ENCODE measurements around the gene KHDC4. TPM values are rescaled to one million over a fixed set of nuclear protein-coding genes. Genes with fewer than 3 reads are reported as not detected.
A peak's percentile ranks its signal among the peaks of the same experiment; 100 is the strongest.

Gene KHDC4
- total and polyA plus RNA-seq, 2 of the 13 experiments (the other 11 are each of a cell fraction or from before 2014, with no cell fraction given) = 33.5 to 92.0 TPM

DNA sequence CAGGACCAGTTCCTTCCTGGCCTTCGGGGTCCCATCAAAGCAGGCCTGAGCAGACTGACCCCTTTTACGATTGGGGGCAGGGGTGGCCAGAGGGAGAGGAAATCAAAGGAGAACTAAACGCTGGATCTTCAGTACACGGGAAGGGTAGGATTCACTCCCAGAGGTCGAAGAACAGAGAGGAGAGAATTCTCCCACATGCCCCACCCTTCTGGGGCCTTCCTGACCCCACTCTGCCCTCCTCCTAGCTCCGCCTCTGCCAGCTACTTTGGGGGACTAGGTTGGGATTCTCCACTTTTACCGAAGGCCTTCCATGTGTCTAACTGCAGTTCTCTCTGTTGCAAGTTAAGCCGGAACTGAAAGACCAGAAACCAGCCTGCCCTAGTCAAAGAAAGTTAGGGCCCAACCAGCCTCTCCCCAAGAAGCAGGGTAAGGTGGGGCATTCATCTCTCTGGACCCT is 44.8 kb upstream of the KHDC4 start (continued):
- TF ChIP-seq, protein P1, sequence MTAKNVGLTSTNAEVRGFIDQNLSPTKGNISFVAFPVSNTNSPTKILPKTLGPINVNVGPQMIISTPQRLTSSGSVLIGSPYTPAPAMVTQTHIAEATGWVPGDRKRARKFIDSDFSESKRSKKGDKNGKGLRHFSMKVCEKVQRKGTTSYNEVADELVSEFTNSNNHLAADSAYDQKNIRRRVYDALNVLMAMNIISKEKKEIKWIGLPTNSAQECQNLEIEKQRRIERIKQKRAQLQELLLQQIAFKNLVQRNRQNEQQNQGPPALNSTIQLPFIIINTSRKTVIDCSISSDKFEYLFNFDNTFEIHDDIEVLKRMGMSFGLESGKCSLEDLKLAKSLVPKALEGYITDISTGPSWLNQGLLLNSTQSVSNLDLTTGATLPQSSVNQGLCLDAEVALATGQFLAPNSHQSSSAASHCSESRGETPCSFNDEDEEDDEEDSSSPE (CRISPR knock-in tag; IDR thresholded peaks at IDR 0.05) = no peak
- TF ChIP-seq MEIS1 (CRISPR knock-in tag; IDR thresholded peaks at IDR 0.05; ENCODE audit: borderline replicate concordance) = no peak
- 0 out of 2 replicates have a peak, but pooled peaks have one; percentile 22 for TF ChIP-seq ARHGAP35 (CRISPR knock-in tag; IDR thresholded peaks at IDR 0.05; ENCODE audit: borderline replicate concordance)
- TF ChIP-seq KLF15 (CRISPR knock-in tag; IDR thresholded peaks at IDR 0.05; ENCODE audit: borderline replicate concordance) = no peak
- no peak for TF ChIP-seq FIP1L1 (IDR thresholded peaks at IDR 0.05; ENCODE audit: borderline replicate concordance, insufficient read depth, low read depth, low read length)
- no peak for TF ChIP-seq ZNF234 (CRISPR knock-in tag; conservative IDR thresholded peaks at IDR 0.05)
- TF ChIP-seq KLF12 (CRISPR knock-in tag; IDR thresholded peaks at IDR 0.05; ENCODE audit: borderline replicate concordance) = 0 out of 2 replicates have a peak, but pooled peaks have one; percentile 48
- TF ChIP-seq NFYC (CRISPR knock-in tag; IDR thresholded peaks at IDR 0.05) = no peak
- TF ChIP-seq, protein P2, sequence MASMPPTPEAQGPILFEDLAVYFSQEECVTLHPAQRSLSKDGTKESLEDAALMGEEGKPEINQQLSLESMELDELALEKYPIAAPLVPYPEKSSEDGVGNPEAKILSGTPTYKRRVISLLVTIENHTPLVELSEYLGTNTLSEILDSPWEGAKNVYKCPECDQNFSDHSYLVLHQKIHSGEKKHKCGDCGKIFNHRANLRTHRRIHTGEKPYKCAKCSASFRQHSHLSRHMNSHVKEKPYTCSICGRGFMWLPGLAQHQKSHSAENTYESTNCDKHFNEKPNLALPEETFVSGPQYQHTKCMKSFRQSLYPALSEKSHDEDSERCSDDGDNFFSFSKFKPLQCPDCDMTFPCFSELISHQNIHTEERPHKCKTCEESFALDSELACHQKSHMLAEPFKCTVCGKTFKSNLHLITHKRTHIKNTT (CRISPR knock-in tag; IDR thresholded peaks at IDR 0.05) = no peak
- 0 out of 2 replicates have a peak, but pooled peaks have one; percentile 10 for TF ChIP-seq ZNF777 (CRISPR knock-in tag; IDR thresholded peaks at IDR 0.05)
- TF ChIP-seq, protein P3, sequence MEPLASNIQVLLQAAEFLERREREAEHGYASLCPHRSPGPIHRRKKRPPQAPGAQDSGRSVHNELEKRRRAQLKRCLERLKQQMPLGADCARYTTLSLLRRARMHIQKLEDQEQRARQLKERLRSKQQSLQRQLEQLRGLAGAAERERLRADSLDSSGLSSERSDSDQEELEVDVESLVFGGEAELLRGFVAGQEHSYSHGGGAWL (CRISPR knock-in tag; IDR thresholded peaks at IDR 0.05) = no peak
- no peak for TF ChIP-seq ZNF496 (CRISPR knock-in tag; IDR thresholded peaks at IDR 0.05; ENCODE audit: insufficient replicate concordance)
- no peak for TF ChIP-seq GATA4 (IDR thresholded peaks at IDR 0.05; ENCODE audit: borderline replicate concordance, low read depth)
- no peak for TF ChIP-seq SAFB2 (CRISPR knock-in tag; IDR thresholded peaks at IDR 0.05; ENCODE audit: borderline replicate concordance, low read depth)
